Activated T-helper 17 cell treated with anti-CD3 and anti-CD28 coated beads, Interleukin-2, amount 50 U/mL, for 72 hours (primary cell): Measurements from ENCODE around the gene ACY1. TPM values are rescaled to one million over a fixed set of nuclear protein-coding genes. Genes with fewer than 3 reads are reported as not detected.

Experiments
- ATAC-seq: fragments of 150-1000 bp; cut with Tn5 transposase; replicated peaks from 2 replicates; pipeline ENCODE4 v1.10.0; 2021; ENCODE audit warnings: mild to moderate bottlenecking, moderate library complexity
- H3K27ac Mint-ChIP-seq: one replicate; pipeline ENCODE4 v1.8.0; 2022; ENCODE audit warnings: mixed read lengths
- H3K27me3 Mint-ChIP-seq: one replicate; pipeline ENCODE4 v1.8.0; 2022; ENCODE audit warnings: mixed read lengths
- H3K36me3 Mint-ChIP-seq: one replicate; pipeline ENCODE4 v1.8.0; 2022; ENCODE audit warnings: low read depth, mild to moderate bottlenecking, mixed read lengths
- H3K4me1 Mint-ChIP-seq: one replicate; pipeline ENCODE4 v1.8.0; 2022; ENCODE audit warnings: mixed read lengths
- H3K4me3 Mint-ChIP-seq: one replicate; pipeline ENCODE4 v1.8.0; 2022; ENCODE audit warnings: mild to moderate bottlenecking, mixed read lengths
- H3K9me3 Mint-ChIP-seq: one replicate; pipeline ENCODE4 v1.8.0; 2022; ENCODE audit warnings: mixed read lengths
- total RNA-seq, 2 donors: library from RNA; stranded (reverse); gene quantifications; one replicate each; pipeline ENCODE4 v1.2.3, GENCODE V29; 2022

ACY1 gene
- total RNA-seq, 2 donors from 2014 or later = 39.5 to 49.9 TPM

DNA sequence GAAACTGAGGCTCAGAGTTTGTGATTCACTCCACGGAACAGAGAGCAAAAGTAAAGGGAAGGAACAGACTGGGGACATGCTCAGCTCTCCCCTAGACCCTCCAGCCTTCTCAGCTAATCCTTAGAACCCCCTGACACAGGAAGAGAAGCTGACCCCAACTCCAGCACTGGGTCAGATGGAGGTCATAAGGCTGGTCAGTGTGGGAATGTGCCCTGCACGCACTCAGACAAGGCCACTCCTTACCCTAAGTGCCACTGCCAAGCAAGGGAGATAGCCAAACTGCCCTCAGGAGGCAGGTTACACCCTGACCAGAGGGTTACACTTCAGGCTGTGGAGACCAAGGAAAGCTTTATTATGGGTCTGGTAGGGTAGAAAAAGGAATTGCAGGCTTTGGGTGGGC is 11.2 kb downstream of the ACY1 start:
- peaks cover 11% of the 10 kb centered on the region for H3K4me1 Mint-ChIP-seq
- no peaks in the 10 kb centered on the region for H3K9me3 Mint-ChIP-seq

DNA sequence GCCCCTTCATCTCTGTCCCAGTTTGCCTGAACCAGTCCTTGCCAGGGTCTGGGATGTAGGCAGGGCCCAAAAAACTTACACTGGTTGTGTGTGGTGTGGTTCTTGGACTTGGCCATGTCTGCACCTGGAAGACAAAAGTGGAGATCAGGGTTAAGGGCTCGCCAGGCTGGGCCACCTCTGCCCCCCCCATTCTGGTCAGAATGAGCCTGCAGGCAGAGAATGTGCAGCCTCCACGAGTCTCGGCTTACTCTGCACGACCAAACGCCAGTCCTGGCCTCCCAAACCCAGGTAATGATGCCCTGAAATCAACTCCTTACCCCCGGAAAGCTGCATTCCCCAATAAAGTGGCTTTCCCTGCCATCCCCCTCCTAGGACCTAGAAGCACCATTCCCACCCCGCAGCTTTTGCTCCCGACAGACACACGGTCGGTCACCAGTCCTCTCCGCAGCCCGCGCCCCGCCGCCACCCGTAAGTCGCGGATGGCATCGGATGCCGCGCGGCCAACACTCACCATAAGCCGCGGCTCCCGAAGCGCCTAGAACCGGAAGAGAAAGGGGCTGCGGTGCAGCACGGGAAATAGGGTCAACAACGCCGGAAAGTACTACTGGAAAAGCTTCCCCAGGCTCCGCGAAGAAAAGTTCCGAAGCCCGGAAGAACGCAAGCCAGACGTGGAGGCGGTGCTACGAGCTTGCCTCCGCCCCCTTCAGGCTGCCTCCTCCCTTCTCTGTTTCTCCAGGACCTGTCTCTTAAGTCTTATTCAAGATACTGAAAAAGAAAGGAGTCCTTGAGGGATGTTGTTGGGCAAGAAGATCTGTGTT is 12.2 kb downstream of the ACY1 start, which contains the start of gene RPL29:
TSS of gene RPL29 (minus strand) at position 550 of the 818 bp plus-strand sequence. CDS start at position 116, 434 bp downstream.
- peaks cover 51% of the 10 kb centered on the region for H3K36me3 Mint-ChIP-seq
- H3K9me3 Mint-ChIP-seq = no peaks in the 10 kb centered on the region
- no peaks in the 10 kb centered on the region for H3K27me3 Mint-ChIP-seq
- peak; percentile 97 for ATAC-seq
- H3K27ac Mint-ChIP-seq = peak within 1 kb of the TSS; percentile 100
- H3K4me1 Mint-ChIP-seq = peaks cover 11% of the 10 kb centered on the region
- peak within 1 kb of the TSS; percentile 97 for H3K4me3 Mint-ChIP-seq

More for the DNA sequence above, 11.2 kb downstream of the ACY1 start:
- peak overlapping the region; percentile 97 for H3K4me3 Mint-ChIP-seq
- H3K27ac Mint-ChIP-seq = peak overlapping the region; percentile 100
- peaks cover 51% of the 10 kb centered on the region for H3K36me3 Mint-ChIP-seq
- H3K27me3 Mint-ChIP-seq = no peaks in the 10 kb centered on the region
- ATAC-seq = no peak

DNA sequence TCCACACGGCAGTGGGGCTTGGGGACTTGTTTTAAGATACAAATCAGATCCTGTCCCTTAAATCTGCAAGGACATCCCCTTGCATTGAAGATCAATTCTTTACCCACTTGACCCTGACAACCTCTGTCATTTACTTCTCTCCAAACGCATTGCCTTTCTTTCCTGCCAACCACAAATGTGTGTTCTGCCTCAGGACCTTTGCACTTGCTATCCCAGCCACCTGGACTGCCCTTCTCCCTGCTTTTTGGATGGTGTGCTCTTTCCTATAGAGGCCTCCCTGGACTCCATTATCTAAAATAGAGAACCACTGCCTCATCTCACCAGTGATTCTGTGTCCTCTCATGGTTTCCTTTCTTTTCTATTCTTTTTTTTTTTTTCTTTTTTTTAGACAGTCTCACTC is 13.8 kb downstream of the ACY1 start:
- Mint-ChIP-seq H3K36me3 (peaks cover 39% of the 10 kb centered on the region), H3K4me1 (peaks cover 11% of the 10 kb centered on the region), H3K4me3 (peak overlapping the region; percentile 22), H3K27ac (peak overlapping the region; percentile 9), H3K9me3 (no peaks in the 10 kb centered on the region), H3K27me3 (no peaks in the 10 kb centered on the region)
- ATAC-seq = no peak

DNA sequence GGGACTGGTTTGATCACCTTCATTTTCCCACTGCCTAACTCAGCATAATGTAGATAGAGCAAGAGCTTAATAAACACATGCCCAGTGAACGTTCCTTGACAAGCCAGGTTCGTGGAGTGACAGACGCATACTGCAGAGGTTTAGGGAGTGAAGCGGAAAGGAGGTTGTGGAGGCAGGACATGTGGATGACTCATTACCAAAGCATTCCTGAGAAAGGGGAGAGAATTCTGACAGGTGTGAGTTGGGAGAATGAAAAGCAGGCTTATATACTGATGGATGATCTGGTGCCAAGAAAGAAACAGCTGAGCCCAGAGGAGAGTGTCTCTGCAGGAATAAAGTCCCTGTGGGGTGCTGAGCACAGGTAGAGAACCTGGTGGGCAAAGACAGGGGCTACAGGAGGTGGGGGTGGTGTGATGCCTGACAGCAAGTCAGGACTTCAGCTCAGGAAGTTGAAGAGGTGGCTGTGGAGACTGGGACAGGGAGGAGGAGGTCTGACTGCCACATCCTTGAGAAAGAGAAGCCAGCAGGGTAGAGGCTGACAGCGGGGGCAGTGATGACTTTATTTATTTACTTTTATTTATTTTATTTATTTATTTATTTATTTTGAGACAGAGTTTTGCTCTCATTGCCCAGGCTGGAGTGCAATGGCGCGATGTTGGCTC is 14.7 kb downstream of the ACY1 start:
- ATAC-seq = no peak
- H3K9me3 Mint-ChIP-seq = no peaks in the 10 kb centered on the region
- peak overlapping the region; percentile 21 for H3K27ac Mint-ChIP-seq
- H3K27me3 Mint-ChIP-seq = no peaks in the 10 kb centered on the region
- no peak overlapping the region for H3K4me3 Mint-ChIP-seq
- peaks cover 8% of the 10 kb centered on the region for H3K4me1 Mint-ChIP-seq
- H3K36me3 Mint-ChIP-seq = peaks cover 30% of the 10 kb centered on the region

DNA sequence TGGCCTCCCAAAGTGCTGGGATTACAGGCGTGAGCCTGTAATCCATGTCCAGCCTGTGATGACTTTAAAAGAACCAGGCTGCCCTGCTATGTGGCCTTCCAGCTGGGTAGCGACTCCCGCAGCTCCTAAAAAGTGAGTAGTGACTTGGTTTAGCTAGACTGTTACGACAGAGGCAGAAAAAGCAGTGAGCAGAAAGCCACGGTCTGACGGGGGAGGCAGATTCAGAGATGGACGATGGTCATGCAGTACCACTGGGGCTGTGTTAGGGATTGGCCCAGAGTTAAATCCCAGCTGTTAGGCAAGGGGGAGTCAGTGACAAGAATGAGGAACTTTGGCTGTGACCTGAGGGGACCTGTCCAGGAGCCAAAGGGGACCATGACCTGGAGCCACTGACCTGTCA is 15.4 kb downstream of the ACY1 start:
- Mint-ChIP-seq H3K9me3 (no peaks in the 10 kb centered on the region), H3K36me3 (peaks cover 23% of the 10 kb centered on the region), H3K4me3 (no peak overlapping the region), H3K4me1 (peaks cover 8% of the 10 kb centered on the region), H3K27me3 (no peaks in the 10 kb centered on the region), H3K27ac (no peak overlapping the region)
- no peak for ATAC-seq

DNA sequence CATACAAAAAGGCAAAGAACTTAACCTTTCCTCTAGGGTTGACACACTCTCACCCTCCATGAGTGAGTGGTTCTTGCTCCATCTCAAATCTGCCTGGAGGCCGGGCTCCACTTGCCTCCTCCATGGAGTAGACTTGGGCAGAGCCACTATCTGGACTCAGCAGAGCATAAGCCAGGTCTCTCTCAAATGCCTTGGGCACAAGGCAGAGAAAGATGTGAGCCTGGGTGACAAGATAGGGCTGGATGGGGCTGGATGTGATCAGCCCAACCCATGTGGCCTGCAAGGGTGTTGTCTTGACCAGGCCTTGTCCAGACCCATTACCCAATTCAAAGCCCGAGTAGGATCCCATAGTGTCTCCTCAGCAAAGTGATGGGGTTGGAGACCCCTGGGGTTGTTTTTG is 16.5 kb downstream of the ACY1 start:
- H3K27ac Mint-ChIP-seq = no peak overlapping the region
- no peak overlapping the region for H3K4me3 Mint-ChIP-seq
- peaks cover 12% of the 10 kb centered on the region for H3K36me3 Mint-ChIP-seq
- H3K9me3 Mint-ChIP-seq = no peaks in the 10 kb centered on the region
- H3K4me1 Mint-ChIP-seq = peaks cover 4% of the 10 kb centered on the region
- no peak for ATAC-seq
- no peaks in the 10 kb centered on the region for H3K27me3 Mint-ChIP-seq

DNA sequence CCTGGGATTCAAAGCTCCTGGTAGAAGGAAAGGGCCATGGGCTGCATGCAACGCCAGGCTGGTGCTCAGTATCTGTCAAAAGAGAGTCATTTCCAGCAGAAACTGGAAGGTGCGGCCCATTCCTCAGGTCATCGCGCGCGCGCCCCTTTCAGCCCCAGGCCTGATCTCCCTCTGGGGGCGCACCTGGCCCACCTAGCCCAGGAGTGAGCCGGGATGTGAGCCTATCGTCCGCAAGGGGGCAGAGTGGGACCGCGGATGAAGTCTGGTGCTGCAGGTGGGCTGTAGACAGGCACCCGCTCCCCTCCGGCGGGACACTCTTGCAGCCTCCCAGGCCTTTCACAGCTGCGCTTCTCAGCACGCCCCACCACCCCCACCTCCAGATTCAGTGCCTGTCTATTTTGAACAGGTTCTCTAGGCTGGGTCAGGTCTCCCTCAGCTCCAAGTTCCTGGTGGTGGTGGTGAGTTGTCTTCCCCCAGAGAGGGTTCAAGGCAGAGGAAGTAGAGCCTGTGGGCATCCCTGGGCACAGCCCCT is 18.2 kb downstream of the ACY1 start:
- no peak overlapping the region for H3K27ac Mint-ChIP-seq
- ATAC-seq = peak; percentile 96
- no peaks in the 10 kb centered on the region for H3K27me3 Mint-ChIP-seq
- H3K4me3 Mint-ChIP-seq = no peak overlapping the region
- H3K9me3 Mint-ChIP-seq = no peaks in the 10 kb centered on the region
- H3K4me1 Mint-ChIP-seq = no peaks in the 10 kb centered on the region
- no peaks in the 10 kb centered on the region for H3K36me3 Mint-ChIP-seq

DNA sequence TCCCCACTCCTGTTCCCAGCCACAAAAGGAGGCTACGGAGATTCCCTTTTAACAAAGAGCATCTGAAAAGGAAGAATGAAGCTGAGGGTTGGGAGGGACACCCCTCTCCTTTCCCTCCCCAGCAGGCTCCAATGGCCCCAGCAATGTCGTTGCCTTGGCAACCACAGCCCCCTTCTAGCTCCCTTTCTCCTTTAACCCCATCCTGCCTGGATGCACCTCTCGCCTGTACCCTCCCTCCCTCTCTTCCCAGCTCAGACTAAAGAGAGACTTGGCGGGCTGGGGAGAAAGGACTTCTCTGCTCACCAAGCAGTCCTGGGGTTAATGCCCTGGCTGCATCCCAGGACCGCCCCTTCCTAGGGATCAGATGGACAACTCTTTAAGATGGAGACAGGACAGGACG is 19.4 kb downstream of the ACY1 start:
- Mint-ChIP-seq H3K27me3 (no peaks in the 10 kb centered on the region), H3K4me3 (no peak overlapping the region), H3K27ac (peak overlapping the region; percentile 50), H3K36me3 (no peaks in the 10 kb centered on the region), H3K9me3 (no peaks in the 10 kb centered on the region), H3K4me1 (no peaks in the 10 kb centered on the region)
- ATAC-seq = no peak

DNA sequence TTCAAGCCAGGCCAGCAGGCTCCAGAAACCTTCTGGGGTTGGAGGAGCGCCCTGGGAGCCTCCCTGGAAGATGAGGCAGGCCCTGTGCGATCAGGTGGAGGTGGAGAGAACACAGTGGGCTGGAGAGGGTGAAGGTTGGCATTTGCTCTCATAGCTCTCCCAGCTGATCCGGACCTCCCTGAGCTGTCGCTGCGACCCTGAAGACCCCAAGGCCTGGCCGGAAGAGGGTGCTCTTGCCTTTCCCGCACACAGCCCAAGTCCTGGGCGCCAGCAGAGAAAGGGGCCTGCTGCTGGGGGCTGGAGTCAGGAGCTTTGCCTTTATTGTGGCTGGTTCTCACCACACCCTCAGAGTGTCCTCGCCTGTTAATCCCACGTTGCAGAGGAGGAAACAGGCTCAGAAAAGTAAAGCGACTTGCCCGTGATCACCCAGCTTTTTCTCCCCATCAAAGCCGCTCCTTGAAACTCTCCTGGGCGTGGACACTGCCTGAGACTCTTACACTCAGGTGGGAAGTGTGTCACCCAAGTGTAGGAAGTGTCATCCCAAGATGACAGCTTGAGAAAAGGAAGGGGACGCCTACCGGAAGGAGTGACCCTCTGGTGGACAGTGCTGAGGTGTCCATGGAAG is 20.9 kb downstream of the ACY1 start:
- H3K27ac Mint-ChIP-seq = peak overlapping the region; percentile 50
- ATAC-seq = no peak
- H3K36me3 Mint-ChIP-seq = no peaks in the 10 kb centered on the region
- H3K9me3 Mint-ChIP-seq = no peaks in the 10 kb centered on the region
- H3K4me1 Mint-ChIP-seq = no peaks in the 10 kb centered on the region
- H3K27me3 Mint-ChIP-seq = no peaks in the 10 kb centered on the region
- H3K4me3 Mint-ChIP-seq = no peak overlapping the region

DNA sequence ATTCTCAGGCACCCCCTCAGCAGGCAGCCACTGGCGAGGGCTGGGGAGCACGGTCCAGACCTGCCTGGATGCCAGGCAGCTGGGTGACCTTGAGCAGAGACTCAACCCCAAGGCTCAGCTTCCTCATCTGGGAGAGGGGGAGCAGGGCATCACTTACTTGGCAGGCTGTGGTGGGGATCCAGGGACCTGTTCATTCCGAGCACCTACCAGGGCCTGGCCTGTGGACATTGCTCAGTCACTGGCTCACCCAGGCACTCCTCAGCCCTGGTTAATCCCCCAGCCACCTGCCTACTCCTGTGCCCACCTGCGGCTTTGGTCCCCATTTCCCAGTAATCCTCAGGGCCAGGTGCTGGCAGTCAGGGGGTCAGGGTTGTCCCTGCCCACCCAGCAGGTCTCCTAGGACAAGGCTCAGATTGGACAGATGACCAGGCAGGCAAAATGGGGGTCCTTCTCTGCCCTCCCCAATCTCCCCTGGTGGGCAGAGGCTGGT is 21.6 kb downstream of the ACY1 start:
- H3K4me3 Mint-ChIP-seq = no peak overlapping the region
- H3K9me3 Mint-ChIP-seq = no peaks in the 10 kb centered on the region
- H3K27ac Mint-ChIP-seq = no peak overlapping the region
- no peaks in the 10 kb centered on the region for H3K36me3 Mint-ChIP-seq
- ATAC-seq = no peak
- no peaks in the 10 kb centered on the region for H3K4me1 Mint-ChIP-seq
- H3K27me3 Mint-ChIP-seq = no peaks in the 10 kb centered on the region

DNA sequence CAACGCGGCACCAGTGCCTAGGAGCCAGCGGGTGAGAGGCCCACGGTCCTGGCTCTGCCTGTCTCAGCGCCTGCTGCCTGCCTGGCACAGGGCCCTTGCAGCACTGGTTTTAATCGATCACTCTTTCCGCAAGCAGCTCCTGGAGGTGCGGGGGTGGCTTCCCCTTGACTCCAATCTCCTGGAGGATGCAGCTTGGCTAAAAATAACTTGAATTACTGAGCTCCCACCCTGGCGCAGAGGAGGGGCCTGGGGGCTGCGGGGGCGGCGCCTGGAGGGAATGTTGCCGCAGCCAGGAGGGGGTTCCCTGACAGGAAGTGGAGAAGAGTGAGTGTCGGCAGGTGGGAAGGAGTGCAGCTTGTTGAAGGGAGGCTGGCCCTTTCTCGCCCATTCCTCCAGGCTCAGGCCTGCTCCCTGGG is 22.2 kb downstream of the ACY1 start:
- ATAC-seq = peak; percentile 18
- Mint-ChIP-seq H3K27me3 (no peaks in the 10 kb centered on the region), H3K27ac (no peak overlapping the region), H3K4me1 (no peaks in the 10 kb centered on the region), H3K9me3 (no peaks in the 10 kb centered on the region), H3K36me3 (no peaks in the 10 kb centered on the region), H3K4me3 (no peak overlapping the region)

DNA sequence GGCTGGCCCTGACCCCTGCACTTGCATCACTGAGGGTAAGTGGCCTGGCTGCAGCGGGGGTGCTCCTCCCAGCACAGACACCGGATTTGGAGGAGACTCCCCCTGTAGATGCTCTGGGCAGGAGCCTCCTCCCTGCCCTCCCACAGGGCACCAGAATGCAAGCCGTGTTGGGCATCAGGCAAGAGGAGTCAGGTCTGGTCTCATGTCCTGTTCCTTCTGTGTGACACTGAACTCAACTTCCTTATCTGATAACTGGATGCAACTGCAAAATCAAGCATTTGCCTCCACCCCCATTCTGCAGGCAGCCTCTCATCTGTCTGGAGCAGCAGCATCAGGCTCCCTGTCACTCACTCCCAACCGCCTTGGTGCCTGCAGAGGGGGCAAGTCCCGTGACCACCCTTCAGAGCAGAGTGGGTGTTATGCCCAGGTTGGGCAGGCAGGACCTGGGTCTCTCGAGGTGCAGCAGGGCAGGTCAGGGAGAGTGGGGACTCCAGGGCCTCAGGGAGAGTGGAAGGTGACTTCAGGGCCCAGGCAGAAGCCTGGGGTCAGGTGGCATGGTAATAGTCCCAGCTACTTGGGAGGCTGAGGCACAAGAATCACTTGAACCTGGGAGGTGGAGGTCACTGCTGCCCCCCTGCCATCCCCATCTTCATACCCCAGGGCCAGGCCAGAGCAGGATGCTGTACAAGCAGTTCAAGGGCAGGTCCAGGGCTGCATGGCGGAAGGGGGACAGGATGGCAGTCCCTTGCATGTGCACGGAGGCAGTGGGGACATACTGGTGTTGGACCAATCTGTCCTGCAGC is 22.9 kb downstream of the ACY1 start:
- Mint-ChIP-seq H3K27ac (no peak overlapping the region), H3K27me3 (no peaks in the 10 kb centered on the region), H3K4me3 (no peak overlapping the region), H3K4me1 (no peaks in the 10 kb centered on the region), H3K36me3 (no peaks in the 10 kb centered on the region), H3K9me3 (no peaks in the 10 kb centered on the region)
- ATAC-seq = no peak

DNA sequence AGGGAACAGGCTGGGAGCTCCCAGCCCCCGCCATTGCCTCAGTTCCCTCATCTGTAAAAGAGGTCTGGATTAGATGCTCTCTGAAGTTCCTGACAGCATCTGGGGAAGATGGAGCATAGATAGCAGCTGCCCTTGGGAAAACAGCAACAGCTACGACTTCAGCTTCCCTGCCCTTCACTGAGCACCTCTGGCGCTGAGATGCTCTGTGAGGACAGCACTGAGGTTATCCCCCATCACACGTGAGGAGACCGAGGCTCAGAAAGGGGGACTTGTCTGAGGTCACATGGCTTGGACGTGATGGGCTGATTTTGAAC is 23.4 kb downstream of the ACY1 start:
- Mint-ChIP-seq H3K27ac (no peak overlapping the region), H3K36me3 (no peaks in the 10 kb centered on the region), H3K27me3 (no peaks in the 10 kb centered on the region), H3K9me3 (no peaks in the 10 kb centered on the region), H3K4me3 (no peak overlapping the region), H3K4me1 (no peaks in the 10 kb centered on the region)
- ATAC-seq = no peak

DNA sequence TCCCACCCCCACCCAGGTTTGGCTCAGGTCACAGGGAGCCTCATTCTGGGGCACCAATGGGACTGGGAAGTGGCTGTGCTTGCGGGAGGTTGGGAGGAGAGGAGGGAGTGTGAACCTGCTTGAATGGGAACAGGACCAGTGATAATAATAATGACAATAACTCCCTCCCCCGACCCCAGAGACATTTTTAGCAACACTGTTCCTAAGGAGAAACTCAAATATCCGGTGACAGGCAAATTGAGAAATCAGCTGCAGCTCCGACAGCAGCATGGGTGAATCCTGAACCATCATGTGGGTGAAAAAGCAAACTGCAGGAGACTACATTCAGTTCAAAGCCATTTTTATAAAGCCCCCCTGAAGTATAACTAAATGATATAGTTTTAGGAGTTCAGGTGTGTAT is 24.0 kb downstream of the ACY1 start:
- no peaks in the 10 kb centered on the region for H3K9me3 Mint-ChIP-seq
- H3K4me3 Mint-ChIP-seq = no peak overlapping the region

More for the DNA sequence above, 24.0 kb downstream of the ACY1 start:
- Mint-ChIP-seq H3K27me3 (no peaks in the 10 kb centered on the region), H3K36me3 (no peaks in the 10 kb centered on the region), H3K27ac (no peak overlapping the region), H3K4me1 (no peaks in the 10 kb centered on the region)
- ATAC-seq = no peak
